NCI-H1694 treated with DMSO at 0.1 percent for 48 hours (cell line): ENCODE measurements around the gene C1GALT1.

ENCODE experiments used
- DNase-seq: peaks from one replicate; lab custom pipeline; 2025; lab: John Stamatoyannopoulos, UW

The C1GALT1 gene

DNA sequence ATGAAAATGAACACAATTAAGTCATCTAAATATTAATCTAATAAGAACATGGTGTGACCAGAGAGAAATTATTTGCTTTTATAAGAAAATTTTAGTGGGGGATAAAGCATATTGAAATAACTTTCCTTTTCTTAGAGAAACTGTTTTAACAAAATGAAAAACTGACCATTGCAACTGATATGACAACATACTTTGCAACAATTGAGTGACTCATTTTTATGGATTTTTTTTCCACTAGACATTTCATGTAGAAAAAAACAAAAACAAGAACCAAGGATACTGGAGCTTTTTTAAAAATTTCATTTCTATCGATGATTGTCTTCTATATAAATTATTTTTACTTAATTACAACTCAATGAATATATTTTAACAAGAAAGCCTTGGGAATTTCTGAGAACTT lies 90.0 kb downstream of the C1GALT1 start:
- DNase-seq: no peak

DNA sequence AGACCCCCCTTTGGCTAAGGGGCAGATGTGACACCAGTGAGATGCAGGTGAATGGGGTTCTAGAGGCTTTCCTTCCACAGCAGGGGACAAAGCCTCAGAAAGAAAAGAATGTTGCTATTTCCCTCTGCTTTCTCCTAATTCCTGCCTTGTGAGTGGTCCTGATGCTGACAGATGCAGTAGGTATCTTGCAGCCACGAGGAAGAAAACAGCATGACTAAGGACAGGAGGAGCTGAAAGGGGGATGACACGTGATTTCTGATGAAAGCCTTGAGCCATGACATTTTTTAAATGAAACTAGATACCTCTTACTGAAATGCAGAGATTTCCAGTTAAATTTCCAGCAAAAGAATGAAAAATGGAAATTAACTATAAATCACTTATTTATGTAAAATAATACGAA lies 92.4 kb downstream of the C1GALT1 start:
- DNase-seq: no peak

DNA sequence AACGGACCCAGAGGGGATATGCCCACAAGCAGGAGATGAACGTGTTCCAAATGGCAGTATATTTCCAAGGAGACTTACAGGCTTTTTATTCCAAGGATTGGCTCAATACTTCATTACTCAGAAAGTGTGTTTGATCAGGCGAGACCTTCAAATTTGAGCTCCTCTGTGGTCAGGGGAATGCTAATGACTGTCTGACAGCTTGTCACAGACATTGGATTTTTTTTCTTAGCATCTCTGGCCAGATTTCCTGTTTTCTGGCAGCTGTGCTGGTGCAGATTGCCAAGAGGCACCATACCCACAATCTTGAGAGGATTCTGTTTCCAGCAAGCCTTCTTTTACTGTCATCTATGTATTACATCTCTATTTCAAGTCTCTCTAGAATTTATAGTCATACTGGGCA lies 93.8 kb downstream of the C1GALT1 start:
- DNase-seq: no peak

DNA sequence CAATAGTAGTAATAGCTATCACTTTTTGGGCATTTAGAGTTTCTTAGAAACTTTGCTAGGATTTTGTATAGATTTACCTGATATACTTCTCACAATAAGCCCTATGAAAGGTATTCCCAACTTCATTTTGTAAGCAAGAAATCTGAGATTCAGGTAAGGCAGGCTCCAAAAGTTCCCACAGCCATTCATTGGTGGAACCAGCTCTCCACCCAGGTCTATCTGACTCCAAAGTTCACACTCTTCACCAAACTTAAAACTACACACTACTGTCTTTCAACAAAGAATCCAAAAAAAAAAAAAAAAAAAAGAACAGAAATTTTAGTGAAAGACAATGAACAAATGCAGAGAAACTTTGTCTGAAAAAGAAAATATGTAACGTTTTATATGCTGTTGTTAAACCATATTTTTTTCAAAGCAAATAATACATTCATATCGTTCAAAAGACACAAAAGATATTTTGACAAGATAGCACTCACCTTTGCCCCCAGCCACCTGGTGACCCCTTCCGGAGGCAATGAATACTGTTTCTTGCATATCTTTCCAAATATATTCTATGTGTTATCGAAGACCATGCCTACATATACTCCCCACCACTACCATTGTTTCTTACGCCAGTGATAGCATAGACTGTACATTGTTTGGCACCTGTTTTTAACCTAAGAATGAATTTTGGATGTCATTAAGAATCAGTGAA lies 108.2 kb downstream of the C1GALT1 start:
- no peak for DNase-seq

DNA sequence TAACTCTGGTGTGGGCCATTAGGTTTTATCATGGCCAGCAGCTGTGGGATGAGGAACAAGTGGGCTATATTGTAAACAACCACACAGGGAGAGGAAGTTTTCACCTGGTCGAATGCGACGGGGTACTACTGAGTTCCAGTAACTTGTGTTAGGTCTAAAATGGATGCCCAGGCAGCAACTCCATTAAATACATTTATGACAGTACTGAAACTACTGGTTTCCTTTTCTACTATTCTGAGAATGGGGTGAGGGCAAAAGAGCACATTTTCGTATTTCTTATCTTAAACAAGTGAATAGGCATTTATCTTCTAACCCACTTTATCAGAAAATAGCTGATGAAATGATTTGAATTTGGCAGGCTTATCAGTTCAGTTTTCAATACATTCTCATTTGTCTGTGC lies 109.7 kb downstream of the C1GALT1 start:
- no peak for DNase-seq

DNA sequence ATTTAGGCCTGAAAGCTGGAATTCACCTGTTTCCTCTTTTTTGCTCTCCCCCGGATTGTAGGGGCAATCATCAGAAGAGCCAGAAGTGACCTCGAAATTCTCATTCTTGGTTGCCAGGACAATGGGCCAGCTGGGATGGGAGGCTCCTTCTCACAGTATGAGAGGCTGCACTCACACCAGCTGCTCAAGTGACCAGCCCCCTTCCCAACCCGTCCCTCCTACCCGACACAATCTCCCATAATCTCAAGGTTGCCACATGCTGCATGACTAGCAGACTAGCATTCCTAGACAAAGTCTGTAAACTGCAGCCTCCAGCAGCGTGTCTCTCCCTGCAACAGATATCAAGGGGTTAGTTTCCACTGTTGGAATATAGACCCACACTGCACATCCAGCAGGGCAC lies 110.3 kb downstream of the C1GALT1 start:
- no peak for DNase-seq

- no peak for DNase-seq
Measured at GRCh38 chr7:7293092-7293491, 110.7 kb downstream of the C1GALT1 start.

DNA sequence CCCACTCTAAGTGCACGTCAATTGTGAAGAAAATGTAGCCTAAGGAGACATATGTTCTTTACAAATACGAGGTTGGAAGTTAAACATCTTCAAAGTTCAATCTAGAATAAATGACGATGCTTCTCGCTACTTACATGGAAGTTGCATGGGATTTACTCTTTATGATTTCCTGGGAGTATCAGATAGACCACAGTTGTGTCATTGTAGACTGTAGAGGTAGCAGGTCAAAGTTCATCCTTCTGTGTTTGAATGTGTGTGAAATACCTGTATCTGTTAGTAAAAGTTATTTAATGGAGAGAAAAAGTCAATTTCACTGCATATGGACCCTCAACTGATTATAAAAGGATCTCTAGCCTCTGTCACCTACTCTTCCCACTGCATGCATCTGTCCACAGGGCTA lies 112.6 kb downstream of the C1GALT1 start:
- DNase-seq: no peak
